ENCODE results near the gene PMPCB. TPM values are rescaled to one million over a fixed set of nuclear protein-coding genes. Genes with fewer than 3 reads are reported as not detected.

PMPCB gene
- polyA plus RNA-seq, 3 donors, result 42.8 to 50.8 (median 44.9) TPM

DNA sequence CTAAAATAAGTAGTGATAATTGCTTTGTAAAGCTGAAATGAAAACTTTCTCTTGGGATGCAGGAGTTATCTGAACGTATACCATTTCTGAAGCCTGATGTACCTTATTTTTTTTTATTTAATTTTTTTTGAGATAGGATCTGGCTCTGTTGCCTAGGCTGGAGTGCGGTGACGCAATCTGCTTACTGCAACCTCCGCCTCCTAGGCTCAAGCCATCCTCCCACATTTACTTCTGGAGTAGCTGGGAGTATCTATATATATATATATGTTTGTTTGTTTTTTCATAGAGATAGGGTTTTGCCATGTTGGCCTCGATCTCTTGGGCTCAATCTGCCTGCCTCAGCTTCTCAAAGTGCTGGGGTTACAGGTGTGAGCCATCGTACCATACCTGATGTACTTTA, 2.4 kb downstream of the PMPCB start:
- Histone ChIP-seq H3K9me3 (replicated peaks in 1 of 2; ENCODE audit: control insufficient read depth in 1 of 2, insufficient read depth in 1 of 2, low read length in 2 of 2) (no peaks in the 10 kb centered on the region), H3K9ac (ENCODE audit: insufficient read depth, low read length, poor library complexity, severe bottlenecking) (no peak overlapping the region), H3K4me3 (replicated peaks in 1 of 3; ENCODE audit: low read depth in 2 of 3, low read length in 3 of 3) (no peak overlapping the region), H3K79me2 (ENCODE audit: insufficient read depth, low read length) (peaks cover 34% of the 10 kb centered on the region), H4K20me1 (ENCODE audit: insufficient read depth, low read length) (no peaks in the 10 kb centered on the region), H3K4me1 (ENCODE audit: control insufficient read depth in 1 of 2, insufficient read depth in 2 of 2, low read length in 2 of 2) (peaks cover 11 to 15% of the 10 kb centered on the region in 2 donors), H2AFZ (ENCODE audit: insufficient read depth, low read depth, low read length, poor library complexity, severe bottlenecking) (no peak overlapping the region), H3K27ac (ENCODE audit: low read depth in 1 of 2, low read length in 2 of 2) (no peak overlapping the region), H3K27me3 (ENCODE audit: control insufficient read depth in 2 of 2, insufficient read depth in 2 of 2, low read length in 2 of 2) (no peaks in the 10 kb centered on the region), H3K4me2 (replicated peaks; ENCODE audit: extremely low read depth, low read length, poor library complexity, severe bottlenecking) (no peak overlapping the region), H3K36me3 (replicated peaks in 1 of 2; ENCODE audit: control insufficient read depth in 1 of 2, insufficient read depth in 2 of 2, low read length in 2 of 2) (peaks cover 49 to 59% of the 10 kb centered on the region in 2 donors)
- peaks cover 38 to 50% of the 10 kb centered on the region in 2 donors for H3K36me3 Mint-ChIP-seq
- H3K4me3 Mint-ChIP-seq, result no peak overlapping the region
- H3K27ac Mint-ChIP-seq, result no peak overlapping the region
- TF ChIP-seq, protein P1, sequence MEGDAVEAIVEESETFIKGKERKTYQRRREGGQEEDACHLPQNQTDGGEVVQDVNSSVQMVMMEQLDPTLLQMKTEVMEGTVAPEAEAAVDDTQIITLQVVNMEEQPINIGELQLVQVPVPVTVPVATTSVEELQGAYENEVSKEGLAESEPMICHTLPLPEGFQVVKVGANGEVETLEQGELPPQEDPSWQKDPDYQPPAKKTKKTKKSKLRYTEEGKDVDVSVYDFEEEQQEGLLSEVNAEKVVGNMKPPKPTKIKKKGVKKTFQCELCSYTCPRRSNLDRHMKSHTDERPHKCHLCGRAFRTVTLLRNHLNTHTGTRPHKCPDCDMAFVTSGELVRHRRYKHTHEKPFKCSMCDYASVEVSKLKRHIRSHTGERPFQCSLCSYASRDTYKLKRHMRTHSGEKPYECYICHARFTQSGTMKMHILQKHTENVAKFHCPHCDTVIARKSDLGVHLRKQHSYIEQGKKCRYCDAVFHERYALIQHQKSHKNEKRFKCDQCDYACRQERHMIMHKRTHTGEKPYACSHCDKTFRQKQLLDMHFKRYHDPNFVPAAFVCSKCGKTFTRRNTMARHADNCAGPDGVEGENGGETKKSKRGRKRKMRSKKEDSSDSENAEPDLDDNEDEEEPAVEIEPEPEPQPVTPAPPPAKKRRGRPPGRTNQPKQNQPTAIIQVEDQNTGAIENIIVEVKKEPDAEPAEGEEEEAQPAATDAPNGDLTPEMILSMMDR (IDR thresholded peaks at IDR 0.05), result no peak
- peaks cover 21% of the 10 kb centered on the region for H3K4me1 Mint-ChIP-seq
- no peak for DNase-seq
- H3K27me3 Mint-ChIP-seq (ENCODE audit: low read depth in 3 of 3), result peaks cover 0 to 1% (median 0%) of the 10 kb centered on the region in 3 donors
- intact Hi-C loops (cut with micrococcal nuclease), result loop anchor here (5.0 to 10.0 kb wide), 3 partner anchors 43 to 225 kb away; partner anchors contain the start of genes ARMC10 (in 1 of the 2), DNAJC2 (in 1 of the 2) and FBXL13 (in 1 of the 2)
- WGBS (ENCODE audit: insufficient coverage), result no CpG with 5 or more reads among the region's 6 CpGs
- no peaks in the 10 kb centered on the region for H3K9me3 Mint-ChIP-seq

DNA sequence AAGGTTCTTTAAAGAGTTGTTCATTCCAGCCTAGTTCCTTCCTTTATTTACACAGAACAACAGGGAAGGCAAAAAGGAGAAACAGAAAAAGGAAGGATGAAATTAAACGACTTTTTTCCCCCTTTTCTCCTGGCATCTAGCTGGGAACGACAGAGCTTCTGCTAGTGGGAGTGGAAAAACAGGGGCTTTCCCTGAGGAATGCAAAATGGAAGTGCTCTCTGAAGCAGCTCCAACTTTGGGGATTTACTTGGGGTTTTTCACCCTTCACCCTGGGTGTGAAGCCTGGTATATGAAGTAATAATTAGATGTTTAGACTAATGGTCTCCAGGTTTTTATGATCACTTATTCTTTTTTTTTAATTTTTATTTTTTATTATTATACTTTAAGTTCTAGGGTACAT, 4.2 kb downstream of the PMPCB start:
- peaks cover 11 to 15% of the 10 kb centered on the region in 2 donors for H3K4me1 ChIP-seq (ENCODE audit: control insufficient read depth in 1 of 2, insufficient read depth in 2 of 2, low read length in 2 of 2)
- no peaks in the 10 kb centered on the region for H4K20me1 ChIP-seq (ENCODE audit: insufficient read depth, low read length)
- no peaks in the 10 kb centered on the region for H3K9me3 ChIP-seq (replicated peaks in 1 of 2; ENCODE audit: control insufficient read depth in 1 of 2, insufficient read depth in 1 of 2, low read length in 2 of 2)
- peaks cover 66 to 77% of the 10 kb centered on the region in 2 donors for H3K36me3 ChIP-seq (replicated peaks in 1 of 2; ENCODE audit: control insufficient read depth in 1 of 2, insufficient read depth in 2 of 2, low read length in 2 of 2)
- no peak for DNase-seq
- WGBS (ENCODE audit: insufficient coverage), result no CpG with 5 or more reads among the region's 2 CpGs
- H3K9ac ChIP-seq (ENCODE audit: insufficient read depth, low read length, poor library complexity, severe bottlenecking), result no peak overlapping the region
- H3K4me2 ChIP-seq (replicated peaks; ENCODE audit: extremely low read depth, low read length, poor library complexity, severe bottlenecking), result no peak overlapping the region
- no peak overlapping the region for H3K4me3 ChIP-seq (replicated peaks in 1 of 3; ENCODE audit: low read depth in 2 of 3, low read length in 3 of 3)
- H3K27me3 Mint-ChIP-seq (ENCODE audit: low read depth in 3 of 3), result peaks cover 0 to 1% (median 0%) of the 10 kb centered on the region in 3 donors
- no peaks in the 10 kb centered on the region for H3K27me3 ChIP-seq (ENCODE audit: control insufficient read depth in 2 of 2, insufficient read depth in 2 of 2, low read length in 2 of 2)
- H2AFZ ChIP-seq (ENCODE audit: insufficient read depth, low read depth, low read length, poor library complexity, severe bottlenecking), result no peak overlapping the region
- no peaks in the 10 kb centered on the region for H3K9me3 Mint-ChIP-seq
- no peak overlapping the region for H3K4me3 Mint-ChIP-seq
- H3K27ac ChIP-seq (ENCODE audit: low read depth in 1 of 2, low read length in 2 of 2), result no peak overlapping the region
- peaks cover 34% of the 10 kb centered on the region for H3K79me2 ChIP-seq (ENCODE audit: insufficient read depth, low read length)
- TF ChIP-seq, protein P1 (IDR thresholded peaks at IDR 0.05), result no peak
- peak overlapping the region in 1 of 7 donors; percentile 26 for H3K27ac Mint-ChIP-seq
- peaks cover 21% of the 10 kb centered on the region for H3K4me1 Mint-ChIP-seq
- intact Hi-C loops (cut with micrococcal nuclease), result no loop called here
- H3K36me3 Mint-ChIP-seq, result peaks cover 50 to 64% of the 10 kb centered on the region in 2 donors

Data from CD14-positive monocyte (primary cell).